Stimulated activated CD8-positive, alpha-beta memory T cell treated with anti-CD3 and anti-CD28 coated beads, Interleukin-12 subunit alpha, Interleukin-12 subunit beta, amount 100 ng/mL, for 24 hours (primary cell): Measurements from ENCODE around the gene ADGRL3.
"Not testable (repeated sequence)": the region's sequence is repeated elsewhere in the genome, so short reads cannot be mapped to it uniquely, and the experiment has no call there.

ENCODE experiments used
- DNase-seq: peaks from one replicate; pipeline ENCODE4 v3.0.0-alpha.2; 2020; ENCODE audit errors: extremely low read depth

The ADGRL3 gene

DNA sequence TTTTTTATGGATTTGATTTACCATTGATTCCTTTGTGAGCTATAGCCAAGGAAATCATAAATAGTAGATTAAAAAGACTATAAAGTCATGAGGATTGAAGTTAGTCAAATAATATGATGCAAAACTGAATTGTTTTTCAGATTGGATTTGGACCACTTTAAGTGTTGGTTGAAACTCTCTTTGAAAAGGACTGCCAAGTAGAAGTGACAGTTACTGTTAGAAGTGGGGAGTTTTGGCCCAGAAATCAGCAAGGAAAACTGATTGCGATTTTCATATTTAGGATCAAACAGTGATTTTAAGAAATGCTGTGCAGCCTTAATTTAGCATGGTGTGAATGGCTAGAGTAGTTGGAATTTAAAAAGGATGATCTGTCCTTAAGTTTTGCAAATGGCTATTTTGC lies 4.9 kb downstream of the ADGRL3 start:
- no peak for DNase-seq

DNA sequence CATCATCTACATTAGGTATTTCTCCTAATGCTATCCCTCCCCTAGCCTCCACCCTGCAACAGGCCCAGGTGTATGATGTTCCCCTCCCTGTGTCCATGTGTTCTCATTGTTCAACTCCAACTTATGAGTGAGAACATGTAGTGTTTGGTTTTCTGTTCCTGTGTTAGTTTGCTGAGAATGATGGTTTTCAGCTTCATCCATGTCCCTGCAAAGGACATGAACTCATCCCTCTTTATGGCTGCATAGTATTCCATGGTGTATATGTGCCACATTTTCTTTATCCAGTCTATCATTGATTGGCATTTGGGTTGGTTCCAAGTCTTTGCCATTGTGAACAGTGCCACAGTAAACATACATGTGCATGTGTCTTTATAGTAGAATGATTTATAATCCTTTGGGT lies 7.0 kb downstream of the ADGRL3 start:
- DNase-seq, result not testable (repeated sequence)

DNA sequence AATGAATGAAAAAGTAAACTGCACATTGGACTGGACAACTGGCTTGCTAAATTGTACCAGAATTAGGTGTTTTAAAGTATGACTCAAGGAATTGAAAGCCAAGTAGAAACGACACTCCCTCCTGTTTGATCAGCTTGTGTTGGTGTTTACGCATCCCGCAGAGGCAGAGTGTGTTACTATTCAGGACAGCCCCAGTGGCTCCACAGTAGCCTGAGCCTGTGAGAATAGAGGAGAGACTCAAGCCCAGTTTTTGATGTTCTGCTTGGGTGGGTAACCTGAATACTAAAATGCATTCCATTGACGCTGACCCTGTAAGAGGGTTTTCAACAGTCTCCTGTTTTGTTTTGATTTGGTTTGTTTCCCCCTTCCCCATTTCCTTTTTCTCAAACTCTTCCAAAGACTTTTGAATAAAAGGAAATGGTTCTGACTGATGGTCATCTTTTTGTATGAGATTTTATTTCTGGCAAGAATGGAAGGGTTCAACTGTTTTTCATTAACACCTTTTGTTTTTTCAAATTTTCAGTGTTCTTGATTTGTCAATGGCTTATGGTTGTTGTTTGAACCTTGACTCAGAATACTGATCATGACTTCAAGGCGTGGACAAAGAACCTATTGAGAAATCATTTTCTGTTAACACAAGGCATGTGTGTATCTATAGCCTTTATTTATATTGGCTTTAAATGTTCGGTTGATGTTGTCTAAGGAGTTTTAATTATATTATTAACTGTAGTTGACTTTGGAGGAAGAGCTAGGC lies 10.2 kb downstream of the ADGRL3 start:
- no peak for DNase-seq

DNA sequence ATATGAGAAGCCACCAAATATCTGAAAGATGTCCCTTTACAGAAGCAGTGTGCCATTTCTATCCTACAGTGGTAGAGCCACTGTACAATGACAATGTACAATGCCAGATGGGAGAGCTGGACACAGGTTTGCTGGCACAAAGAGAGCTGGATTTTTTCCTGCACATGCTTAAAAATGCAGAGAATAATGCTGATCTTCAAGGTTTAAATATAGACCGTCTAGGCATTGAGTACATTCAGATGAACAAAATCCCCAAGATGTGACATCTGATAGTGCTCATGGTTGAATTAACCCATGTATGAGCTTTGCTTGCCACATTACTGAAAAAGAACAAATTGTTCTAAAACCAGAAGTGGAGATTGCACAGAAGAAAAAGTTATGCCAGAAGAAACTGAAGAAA lies 11.7 kb downstream of the ADGRL3 start:
- no peak for DNase-seq

DNA sequence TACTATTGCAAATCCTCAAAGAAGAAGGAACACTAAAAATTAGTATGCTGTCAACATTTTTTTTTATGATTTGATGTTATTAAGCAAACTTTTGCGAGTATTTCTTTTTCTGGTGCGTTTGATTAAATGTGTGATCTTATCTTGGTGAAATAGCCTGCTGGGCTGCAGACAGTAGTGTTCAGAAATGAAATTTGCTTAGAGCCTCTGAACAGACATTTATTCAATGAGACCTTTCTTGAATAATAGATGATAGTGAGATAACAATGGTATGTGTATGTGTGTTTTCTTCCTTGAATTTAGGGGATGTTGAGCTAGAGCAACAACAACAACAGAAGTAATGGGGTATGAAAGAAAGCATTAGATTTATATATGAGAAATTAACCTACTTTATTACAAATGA lies 12.7 kb downstream of the ADGRL3 start:
- no peak for DNase-seq

DNA sequence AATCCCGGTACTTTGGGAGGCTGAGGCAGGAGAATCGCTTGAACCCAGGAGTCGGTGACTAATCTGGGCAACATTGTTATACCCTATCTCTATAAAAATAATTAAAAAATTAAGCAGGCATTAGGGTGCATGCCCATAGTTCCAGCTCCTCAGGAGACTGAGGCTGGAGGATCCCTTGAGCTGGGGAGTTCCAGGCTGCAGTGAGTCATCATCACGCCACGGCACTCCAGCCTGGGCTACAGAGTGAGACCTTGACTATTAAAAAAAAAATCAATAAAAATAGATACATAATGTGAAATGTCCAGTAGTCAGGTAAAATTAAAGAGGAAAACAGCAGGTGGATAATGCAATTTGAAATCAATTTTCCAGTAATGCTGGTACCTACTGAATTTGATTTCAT lies 14.6 kb downstream of the ADGRL3 start:
- DNase-seq, result no peak

DNA sequence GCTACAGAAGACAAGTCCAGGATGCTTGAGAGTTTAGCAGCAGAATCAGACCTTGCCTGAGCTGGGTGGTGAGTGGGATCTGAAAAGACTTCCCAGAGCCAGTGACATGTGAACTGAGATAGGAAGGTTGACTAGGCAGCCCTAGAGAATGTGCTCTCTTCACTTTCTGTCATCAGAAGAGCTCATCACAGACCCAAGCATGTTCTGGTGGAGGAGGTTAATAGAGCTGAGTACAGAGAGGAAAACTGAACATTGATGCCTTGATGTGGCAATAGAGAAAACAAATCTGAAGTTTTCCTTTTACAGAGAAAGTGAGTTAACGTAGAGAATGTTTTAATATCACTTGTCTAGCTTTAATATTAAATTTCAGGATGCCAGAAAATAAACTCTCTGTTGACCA lies 17.1 kb downstream of the ADGRL3 start:
- DNase-seq, result no peak

GRCh38 chr4:61220556-61220955 lies 20.4 kb downstream of the ADGRL3 start:
- no peak for DNase-seq

DNA sequence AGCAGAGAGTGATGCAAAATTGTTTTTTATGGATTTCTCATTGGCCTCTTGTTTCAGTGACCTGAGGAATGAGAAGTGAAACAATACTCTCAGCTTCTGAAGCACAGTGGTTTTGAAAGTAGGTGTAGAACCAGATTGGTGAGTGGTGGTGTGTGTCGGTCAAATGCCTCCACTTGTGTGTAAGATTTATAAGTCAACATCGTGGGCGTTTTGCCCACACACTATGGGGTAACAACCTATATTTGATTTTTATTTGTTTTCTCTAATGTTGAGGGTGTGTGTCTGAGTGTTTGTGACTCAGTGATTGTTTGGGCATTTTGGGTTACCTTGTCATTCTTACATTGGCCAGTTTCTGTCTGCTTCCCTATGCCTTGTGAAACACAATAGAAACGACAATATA lies 23.3 kb downstream of the ADGRL3 start:
- DNase-seq, result no peak

- no peak for DNase-seq
Observed at GRCh38 chr4:61224573-61224972, 24.4 kb downstream of the ADGRL3 start.

GRCh38 chr4:61225656-61226055 lies 25.5 kb downstream of the ADGRL3 start:
- DNase-seq, result no peak

DNA sequence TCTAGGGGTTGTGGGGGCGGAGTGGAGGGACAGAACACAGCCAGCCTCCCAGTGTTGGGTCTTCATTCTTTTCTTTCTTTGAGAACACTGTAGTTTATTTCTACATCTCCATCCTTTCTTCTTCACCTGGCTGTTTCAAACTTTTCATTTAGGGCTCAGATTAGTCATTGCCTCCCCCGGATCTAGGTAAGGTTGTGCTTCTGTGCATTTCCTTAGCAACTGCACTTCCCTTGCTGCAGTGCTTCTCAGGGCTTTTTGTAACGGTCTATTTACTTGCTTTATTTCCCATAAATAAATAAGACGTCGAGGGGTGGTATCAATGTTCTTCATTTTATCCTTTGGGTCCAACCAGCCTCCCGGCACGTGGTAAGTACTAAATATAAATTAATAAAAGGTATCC lies 31.3 kb downstream of the ADGRL3 start:
- DNase-seq, result no peak

DNA sequence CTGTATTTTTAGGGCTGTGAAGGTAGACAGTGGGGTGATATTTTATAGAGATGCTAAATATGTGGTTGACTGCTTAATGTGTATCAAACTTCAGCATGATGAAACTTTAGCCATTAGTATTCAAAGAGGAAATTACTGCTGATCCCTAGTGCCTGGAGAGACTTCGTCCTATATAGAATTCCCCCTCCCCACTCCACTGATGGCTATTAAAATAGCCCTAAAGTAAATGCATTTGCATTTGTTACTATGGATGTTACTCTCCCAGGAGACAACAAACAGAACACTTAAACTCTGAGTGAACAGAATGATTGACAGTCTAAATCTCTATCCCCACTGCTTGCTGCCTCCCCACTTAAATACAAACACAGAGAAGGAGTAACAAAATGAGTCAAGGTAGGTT lies 39.1 kb downstream of the ADGRL3 start:
- no peak for DNase-seq

- DNase-seq, result no peak
Observed at GRCh38 chr4:61243962-61244361, 43.8 kb downstream of the ADGRL3 start.

- DNase-seq, result no peak
Observed at GRCh38 chr4:61245069-61245714, 45.1 kb downstream of the ADGRL3 start.

DNA sequence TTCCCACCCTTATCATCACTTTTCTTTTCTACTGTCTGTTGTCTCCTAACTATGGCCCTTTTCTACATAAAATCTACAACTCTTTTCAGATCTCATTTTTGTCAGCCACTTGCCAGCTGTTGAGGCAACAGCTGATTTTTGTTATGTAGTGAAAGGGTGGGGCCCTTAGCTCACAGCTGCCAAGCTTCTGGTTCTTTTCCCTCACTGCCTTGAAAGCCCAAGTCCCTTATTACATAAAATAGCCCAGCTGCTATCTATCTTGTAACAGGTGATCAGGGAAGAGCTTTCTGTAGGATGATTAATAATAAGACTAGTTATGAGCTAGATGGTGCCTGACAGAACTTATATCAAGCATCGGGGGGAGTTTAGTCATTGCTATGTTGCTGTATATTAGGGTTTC lies 45.9 kb downstream of the ADGRL3 start:
- no peak for DNase-seq

DNA sequence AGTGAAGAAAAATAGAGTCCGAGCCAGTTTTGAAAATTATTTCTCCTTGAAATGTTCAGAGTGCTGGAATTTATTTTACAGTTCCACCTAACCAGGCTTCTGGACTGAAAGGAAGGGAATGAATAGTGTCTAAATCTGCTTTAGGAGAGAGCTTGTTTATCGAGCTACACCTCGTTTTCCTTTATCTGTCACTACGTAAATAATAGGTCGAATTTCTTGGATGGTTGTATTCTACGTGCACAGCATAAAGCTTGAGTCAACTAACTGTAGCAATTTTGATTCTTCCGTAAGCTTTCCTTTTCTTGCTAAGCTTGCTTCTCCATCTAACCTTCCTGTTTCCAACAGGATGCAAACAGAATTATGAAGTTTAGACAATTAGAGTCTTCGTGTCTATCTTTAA lies 48.6 kb downstream of the ADGRL3 start:
- no peak for DNase-seq

- no peak for DNase-seq
Observed at GRCh38 chr4:61251129-61251528, 51.0 kb downstream of the ADGRL3 start.

DNA sequence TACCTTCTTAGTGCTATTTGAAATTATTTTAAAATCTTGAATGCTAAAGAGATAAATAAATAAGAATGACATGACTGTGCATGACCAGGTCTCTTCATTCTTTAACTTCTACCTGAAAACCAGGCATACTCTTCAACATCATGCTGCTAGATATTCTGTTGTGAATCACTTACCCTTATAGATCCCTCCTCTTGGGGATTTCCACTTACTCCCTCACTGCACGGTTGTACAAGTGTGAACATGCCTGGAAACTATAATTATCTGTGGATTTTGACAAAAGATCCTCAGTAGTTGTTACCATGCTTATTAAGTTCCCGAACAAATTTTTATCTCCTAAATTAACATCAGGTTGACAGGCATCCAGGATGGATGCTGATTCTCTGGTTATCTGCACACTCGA lies 54.3 kb downstream of the ADGRL3 start:
- no peak for DNase-seq

DNA sequence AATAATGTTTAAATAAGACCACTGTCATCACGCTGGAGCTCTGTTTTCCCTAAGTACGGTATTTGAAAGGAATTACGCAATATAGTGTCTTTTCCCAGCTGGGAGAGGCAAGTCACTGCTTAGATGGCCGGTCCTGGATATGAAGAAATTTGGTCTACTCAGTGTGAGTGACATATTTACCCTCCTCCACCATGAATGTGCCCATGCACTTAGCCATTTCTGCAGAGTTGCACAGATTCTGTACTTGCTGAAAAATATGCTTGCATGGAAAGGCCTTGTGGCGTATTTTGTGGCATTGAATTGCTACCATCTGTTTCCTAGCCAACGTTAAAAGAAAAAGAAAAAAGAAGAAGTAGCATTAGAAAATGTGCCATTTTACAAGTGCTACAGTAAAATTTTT lies 73.1 kb downstream of the ADGRL3 start:
- DNase-seq, result no peak

GRCh38 chr4:61274286-61274685 lies 74.2 kb downstream of the ADGRL3 start:
- DNase-seq, result no peak

- no peak for DNase-seq
Observed at GRCh38 chr4:61275241-61275640, 75.1 kb downstream of the ADGRL3 start.

- no peak for DNase-seq
Observed at GRCh38 chr4:61276029-61276428, 75.9 kb downstream of the ADGRL3 start.
